HG02852 (cell line): ENCODE data around the gene EYA4.

Experiments used
- ATAC-seq: cut with Tn5 transposase; IDR thresholded peaks from one replicate; pipeline ENCODE4 v1.9.1; 2021; ENCODE audit warnings: mild to moderate bottlenecking, moderate library complexity; ENCODE audit not compliant: unreplicated experiment

EYA4 gene

DNA sequence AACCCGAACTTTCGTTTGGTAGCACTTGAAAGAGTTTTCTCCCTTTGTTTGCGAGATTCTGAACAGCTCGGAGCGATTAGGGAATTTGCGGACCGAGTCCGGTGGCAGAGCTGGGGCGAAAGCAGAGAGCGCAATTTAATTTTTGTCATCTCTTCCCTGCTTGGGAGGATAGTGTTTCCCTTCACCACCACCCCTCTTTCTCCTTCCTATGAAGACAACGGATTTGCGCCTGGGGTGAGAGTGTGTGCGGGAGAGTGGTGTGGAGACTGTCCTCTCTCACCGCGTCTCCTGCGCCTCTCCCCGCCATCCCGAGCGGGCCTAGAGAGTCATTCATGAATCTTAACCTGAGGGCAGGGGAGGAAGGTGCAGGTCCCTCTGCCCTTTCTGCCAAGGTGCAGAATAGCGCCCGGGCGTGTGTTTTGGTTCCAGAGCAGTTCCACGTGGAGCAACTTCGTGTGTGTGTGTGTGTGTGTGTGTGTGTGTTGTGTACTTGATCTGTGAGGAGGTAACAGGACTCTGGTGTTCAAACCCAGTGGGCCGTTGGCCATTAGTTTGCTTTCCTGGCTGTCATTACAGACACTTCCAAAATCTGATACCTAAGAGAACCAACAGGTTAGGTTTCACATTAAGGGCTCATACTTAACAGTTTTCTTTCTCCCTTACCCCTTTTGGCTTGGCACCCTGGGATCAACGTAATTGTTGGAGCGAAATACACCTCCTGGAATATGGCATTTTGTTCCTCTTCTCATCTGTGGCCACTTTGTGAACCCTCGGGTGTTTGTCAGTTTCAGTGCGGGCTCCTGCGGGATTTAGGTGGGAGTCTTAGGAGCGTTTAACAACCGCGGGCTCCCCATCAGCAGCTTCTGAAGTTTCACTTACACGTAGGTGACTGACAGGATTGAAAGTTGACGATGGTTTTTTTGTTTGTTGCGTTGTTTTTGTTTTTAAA, 1.8 kb downstream of the EYA4 start:
- no peak for ATAC-seq

DNA sequence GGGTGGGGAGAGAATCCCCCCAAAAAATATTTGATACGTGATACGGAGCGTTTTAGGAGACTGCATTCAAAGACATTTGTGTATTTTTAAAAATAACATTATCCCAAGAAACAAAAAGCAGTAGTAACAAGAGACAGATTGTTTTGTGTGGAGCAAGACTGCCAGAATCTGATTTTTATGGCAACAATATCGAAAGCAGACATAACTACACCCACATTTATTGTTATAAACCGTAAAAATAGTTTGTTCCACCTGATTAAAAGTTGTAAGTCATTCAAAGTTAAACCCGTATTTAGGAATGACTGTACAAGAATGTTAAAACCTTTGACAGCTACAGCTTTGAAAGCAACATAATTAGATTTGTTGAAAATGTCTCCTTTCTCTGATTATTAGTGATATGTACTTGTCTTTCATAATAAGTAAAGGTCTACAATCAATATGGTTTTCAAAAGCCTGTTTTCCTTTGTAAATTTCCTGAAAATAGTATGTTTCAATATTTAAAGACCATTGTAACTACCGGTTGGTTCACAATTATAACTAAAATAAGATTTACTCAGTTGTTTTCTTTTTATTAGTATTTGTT, 2.7 kb downstream of the EYA4 start:
- no peak for ATAC-seq

DNA sequence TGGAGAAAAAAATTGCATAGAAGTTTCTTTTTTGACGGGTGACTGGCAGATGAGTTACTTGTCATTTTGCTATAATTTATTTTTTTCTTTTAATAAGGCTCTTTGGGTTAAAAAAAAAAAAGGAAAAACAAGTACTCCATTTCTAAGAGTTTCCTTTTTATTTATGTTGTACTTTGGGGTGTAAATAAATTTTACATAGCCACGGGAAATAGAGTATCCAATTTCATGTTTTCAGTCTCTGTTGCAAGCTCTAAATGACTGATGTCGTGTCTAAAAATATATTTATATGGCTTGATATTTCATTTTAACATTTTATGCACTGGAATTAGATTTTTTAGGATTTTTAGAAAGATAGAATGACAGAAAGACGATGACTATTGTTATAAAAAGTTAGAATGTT, 3.4 kb downstream of the EYA4 start:
- no peak for ATAC-seq

GRCh38 chr6:133245007-133245406, 3.9 kb downstream of the EYA4 start:
- ATAC-seq, result no peak

GRCh38 chr6:133245422-133245903, 4.3 kb downstream of the EYA4 start:
- no peak for ATAC-seq

DNA sequence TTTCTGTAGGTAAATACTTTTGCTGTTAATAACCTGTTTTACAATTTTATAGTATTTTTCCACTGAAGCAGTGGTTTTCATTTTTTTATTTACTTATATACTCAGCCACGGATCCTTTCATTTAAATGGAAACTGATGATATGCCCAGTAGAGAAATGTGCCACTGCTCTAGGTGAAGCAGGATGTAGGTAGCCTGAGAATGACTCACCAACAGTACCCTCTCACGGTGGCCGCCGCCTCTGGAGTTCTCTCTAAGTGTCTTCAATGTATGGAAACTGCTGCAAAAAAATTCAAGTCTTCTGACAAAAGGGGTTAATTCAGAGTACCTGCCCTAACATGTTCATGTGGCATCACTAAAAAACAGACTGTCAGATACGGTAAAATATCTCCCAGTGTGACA, 6.4 kb downstream of the EYA4 start:
- no peak for ATAC-seq

GRCh38 chr6:133248241-133249001, 7.3 kb downstream of the EYA4 start:
- no peak for ATAC-seq

GRCh38 chr6:133251688-133252087, 10.5 kb downstream of the EYA4 start:
- ATAC-seq, result no peak

GRCh38 chr6:133254552-133255228, 13.5 kb downstream of the EYA4 start:
- no peak for ATAC-seq

DNA sequence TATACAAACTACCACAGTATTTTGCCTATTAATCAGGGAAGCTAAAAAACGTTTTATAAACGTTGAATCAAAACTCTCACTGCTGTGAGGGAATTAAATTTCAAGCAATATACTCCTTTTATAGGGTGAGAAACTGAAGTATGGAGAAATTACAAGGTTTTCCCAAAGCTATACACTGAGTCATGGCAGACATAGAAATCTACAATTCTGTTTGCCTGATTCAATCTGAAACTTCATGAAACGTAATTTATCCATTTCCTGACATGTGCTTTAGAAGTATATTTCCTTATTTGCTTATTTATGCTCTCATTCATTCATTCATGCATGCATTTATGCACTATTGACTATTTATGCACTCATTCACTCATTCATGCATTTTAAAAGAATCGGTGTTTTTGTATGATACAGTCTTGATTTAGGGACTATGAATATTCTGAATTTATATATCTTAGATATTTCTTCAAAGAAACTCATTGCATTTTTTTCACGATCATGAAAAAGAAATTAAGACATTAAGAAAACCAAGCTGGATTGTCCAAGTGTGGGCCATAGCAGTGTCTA, 16.5 kb downstream of the EYA4 start:
- no peak for ATAC-seq

DNA sequence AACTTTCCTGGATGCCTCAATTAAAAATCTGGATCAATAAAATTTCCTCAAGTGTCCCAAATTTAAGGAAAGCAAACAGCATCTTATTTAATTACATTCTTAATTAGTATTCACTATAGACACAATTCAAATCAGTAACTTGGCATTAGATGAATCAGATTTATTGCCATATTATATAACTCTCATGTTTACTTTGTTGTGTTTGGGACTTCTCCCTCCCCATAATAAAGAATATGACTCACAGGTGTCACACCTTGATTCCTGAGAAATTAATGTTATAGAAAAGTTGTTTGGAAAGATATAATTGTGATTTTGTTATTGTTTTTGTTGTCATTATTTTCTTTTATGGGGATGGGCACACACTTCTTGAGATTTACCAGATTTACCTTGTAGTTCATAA, 18.4 kb downstream of the EYA4 start:
- no peak for ATAC-seq

GRCh38 chr6:133262804-133263203, 21.6 kb downstream of the EYA4 start:
- no peak for ATAC-seq

DNA sequence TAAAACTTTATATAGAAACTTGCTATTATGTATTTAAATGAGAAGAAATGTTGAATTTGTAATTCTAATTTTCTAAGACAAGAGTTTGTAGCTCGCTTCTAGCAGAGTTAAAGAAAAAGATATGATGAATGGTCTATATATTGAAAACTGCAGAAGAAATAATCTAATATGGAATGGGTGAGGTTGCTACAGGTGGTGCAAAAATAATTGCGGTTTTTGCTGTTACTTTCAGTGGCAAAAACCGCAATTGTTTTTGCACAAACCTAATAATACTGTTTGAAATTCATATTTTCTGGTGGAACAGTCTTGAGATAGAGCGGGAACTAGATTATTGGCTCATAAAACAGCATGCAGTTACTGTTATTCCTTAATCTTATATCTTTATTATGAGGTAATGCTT, 23.9 kb downstream of the EYA4 start:
- ATAC-seq, result no peak

GRCh38 chr6:133266186-133266585, 25.0 kb downstream of the EYA4 start:
- ATAC-seq, result no peak

- ATAC-seq, result no peak
Observed at GRCh38 chr6:133268621-133269020, 27.5 kb downstream of the EYA4 start.

DNA sequence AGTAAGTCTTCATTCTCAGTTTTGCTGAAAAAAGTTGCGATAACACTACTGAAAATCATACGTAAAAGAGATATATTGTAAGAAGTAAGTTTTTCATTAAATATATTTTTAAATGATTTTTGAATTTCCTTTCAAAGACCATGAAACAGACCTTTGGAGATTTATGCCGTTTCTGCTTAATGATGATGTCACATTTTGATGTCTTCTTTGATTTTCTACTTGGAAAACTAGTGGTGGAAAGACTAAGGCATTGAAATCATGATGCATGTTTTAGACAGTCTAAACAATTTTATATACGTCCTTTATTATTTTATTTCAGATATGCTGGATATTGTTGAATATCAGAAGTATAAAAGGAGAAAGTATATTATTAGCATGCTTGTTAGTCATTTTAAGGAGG, 33.7 kb downstream of the EYA4 start:
- ATAC-seq, result no peak

DNA sequence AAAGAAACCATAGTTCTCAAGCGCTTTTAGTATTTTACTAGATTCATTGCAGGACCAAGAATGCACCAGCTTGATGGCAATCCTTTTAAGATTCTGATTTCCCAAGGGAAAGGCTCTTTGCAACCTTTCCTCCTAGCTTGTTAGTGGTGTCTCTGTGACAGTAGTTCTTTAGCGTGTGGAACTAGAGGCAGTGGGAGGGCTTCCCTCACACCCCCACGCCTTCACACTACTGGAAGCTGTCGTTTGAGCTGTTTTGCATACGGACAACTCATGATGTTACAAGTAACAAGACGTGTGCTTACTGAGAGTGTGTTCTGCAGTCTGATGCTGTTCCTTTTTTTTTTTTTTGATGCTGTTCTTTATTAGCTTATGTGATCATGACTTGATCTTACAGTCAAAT, 34.1 kb downstream of the EYA4 start:
- ATAC-seq, result no peak

DNA sequence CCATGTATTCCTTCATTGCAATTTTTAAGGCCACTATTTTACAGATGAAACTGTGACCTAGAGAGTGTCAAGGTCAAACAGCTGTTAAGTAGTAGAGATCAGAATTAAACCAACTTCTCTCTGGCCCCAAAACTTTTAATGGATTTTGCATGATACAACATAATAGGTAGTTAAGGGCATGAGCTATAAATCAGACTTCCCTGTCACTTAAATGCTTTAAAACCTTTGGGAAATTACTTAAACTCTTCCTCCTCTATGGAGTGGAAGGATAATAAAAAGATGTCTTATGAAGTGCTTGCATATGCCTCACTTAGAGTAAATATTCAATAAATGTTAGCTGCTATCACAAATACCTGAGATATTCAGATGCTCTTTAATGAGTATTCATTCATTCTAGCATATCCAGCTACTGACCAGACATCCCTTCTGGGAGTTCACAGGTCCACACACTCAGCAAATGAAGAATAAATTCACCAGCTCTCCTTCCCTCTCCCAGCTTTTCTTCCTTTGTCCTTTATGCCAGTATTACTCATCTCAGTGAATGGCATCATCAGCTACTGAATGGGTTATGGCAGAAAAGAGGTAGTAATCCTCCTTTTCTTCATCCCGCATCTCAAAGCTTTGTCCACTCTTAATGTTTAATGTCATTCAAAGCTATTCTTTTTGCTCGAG, 36.2 kb downstream of the EYA4 start:
- no peak for ATAC-seq

DNA sequence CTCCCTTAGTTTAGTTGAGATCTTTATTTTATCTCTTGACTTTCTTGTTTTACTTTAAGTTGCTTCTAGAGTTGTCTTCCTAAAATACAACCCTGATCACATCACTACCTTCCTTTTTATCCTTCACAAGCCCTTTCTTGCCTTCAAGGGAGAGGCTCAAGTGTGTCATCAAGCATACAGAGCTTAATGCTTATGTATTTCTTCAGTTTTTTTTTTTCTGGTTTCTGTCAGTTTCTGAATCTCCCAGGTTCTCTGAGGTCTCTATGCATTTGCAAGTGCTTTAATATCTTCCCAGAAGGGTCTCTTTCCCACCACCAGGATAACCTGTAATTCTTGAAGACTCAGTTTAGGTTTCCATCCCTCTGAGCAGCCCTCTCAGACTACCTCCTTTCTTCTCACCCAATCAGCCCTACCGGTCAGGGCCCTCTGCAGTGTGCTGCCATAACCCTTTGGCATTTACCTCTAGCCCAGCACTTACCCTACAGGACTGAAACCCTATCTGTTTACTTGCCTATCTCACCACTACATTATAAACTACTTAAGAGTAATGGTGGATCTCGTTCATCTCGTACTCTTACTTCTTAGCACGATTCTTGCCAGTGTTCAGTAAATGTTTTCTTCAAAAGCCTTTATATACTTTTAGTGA, 36.9 kb downstream of the EYA4 start:
- no peak for ATAC-seq

DNA sequence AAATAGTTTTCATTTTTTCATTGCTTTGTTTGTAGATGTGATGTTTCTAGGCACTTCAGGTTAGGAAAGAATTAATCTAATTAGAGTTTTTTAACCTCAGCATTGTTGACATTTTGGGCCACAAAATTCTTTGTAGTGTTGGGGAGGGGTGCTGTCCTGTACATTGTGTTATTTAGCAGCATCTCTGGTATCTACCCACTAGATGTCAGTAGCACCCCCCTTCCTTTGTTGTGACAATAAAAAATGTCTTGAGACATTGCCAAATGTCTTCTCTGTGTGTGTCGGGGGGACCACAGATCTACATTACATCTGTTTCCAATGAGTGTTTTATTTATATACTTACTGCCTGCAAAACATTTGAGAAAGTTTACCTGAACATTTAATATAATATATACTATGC, 45.6 kb downstream of the EYA4 start:
- ATAC-seq, result no peak
